Activated naive CD8-positive, alpha-beta T cell treated with anti-CD3 and anti-CD28 coated beads for 36 hours (primary cell): ENCODE data around the gene MRPS34. TPM values are rescaled to one million over a fixed set of nuclear protein-coding genes. Genes with fewer than 3 reads are reported as not detected.
"Not testable (repeated sequence)": the region's sequence is repeated elsewhere in the genome, so short reads cannot be mapped to it uniquely, and the experiment has no call there.

Experiments
- DNase-seq: peaks from one replicate; pipeline ENCODE4 v3.0.0; 2021
- H3K27ac Mint-ChIP-seq: one replicate; pipeline ENCODE4 v1.8.0; 2022; ENCODE audit warnings: mild to moderate bottlenecking, moderate library complexity, mixed read lengths
- H3K27me3 Mint-ChIP-seq: one replicate; pipeline ENCODE4 v1.8.0; 2022; ENCODE audit warnings: mild to moderate bottlenecking, mixed read lengths
- H3K36me3 Mint-ChIP-seq: one replicate; pipeline ENCODE4 v1.8.0; 2021; ENCODE audit warnings: mild to moderate bottlenecking, mixed read lengths
- H3K4me1 Mint-ChIP-seq: one replicate; pipeline ENCODE4 v1.8.0; 2021; ENCODE audit warnings: mixed read lengths
- H3K4me3 Mint-ChIP-seq: one replicate; pipeline ENCODE4 v1.8.0; 2022; ENCODE audit warnings: mild to moderate bottlenecking, moderate library complexity, mixed read lengths
- H3K9me3 Mint-ChIP-seq: one replicate; pipeline ENCODE4 v1.8.0; 2022; ENCODE audit warnings: mixed read lengths
- total RNA-seq, 2 experiments: library from RNA; stranded (reverse); gene quantifications; one replicate each; pipeline ENCODE4 v1.2.3, GENCODE V29; 2021

Gene MRPS34
- total RNA-seq, 2 experiments from 2014 or later, result 187 to 190 TPM

DNA sequence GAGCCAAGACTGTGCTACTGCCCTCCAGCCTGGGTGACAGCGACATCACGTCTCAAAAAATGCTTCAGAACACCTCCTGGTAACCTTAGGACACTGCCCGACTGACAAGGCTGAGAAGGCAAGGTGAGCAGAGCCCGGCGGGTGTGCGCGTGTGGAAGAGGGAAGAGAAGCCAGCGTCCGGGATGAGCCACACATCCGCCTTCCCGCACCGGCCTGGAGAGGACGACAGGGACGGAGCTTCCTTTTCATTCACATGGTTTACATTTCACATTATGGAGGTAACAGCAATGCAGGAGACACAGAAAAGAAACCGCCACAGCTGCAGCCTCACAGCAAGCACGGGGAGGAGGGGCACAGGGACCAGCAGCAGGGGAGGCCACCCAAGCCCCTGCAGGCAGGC, 37.2 kb upstream of the MRPS34 start:
- Mint-ChIP-seq H3K9me3 (no peaks in the 10 kb centered on the region), H3K4me1 (peaks cover 11% of the 10 kb centered on the region), H3K36me3 (peaks cover 17% of the 10 kb centered on the region), H3K27me3 (no peaks in the 10 kb centered on the region), H3K4me3 (no peak overlapping the region), H3K27ac (peak overlapping the region; percentile 12)
- no peak for DNase-seq

DNA sequence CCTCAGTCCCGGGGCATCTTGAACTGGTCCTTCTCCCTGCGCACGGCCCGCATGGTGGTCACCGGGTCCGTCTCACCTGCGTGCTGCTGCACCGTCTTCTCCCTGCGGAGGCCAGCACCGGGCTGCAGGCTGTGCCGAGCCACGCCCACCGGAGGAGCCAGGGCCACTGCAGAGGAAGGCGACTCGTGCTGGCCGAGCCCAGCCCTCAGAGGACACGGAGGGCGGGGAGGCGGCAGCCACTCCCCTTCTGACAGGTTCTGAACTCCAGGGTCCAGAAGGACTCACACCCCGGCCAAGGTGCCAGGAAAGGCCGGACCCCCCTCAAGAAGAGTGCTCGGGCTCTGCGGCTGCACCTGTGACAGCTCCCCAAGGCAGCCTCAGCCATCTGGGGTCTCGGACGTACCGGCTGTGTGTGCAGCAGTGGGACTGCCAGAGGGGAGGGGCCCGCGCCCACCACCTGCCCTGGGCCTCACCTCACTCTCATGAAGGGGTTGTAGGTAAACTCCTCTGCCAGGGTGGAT, 36.4 kb upstream of the MRPS34 start:
- H3K9me3 Mint-ChIP-seq, result no peaks in the 10 kb centered on the region
- no peak overlapping the region for H3K27ac Mint-ChIP-seq
- no peak overlapping the region for H3K4me3 Mint-ChIP-seq
- peaks cover 11% of the 10 kb centered on the region for H3K4me1 Mint-ChIP-seq
- peaks cover 17% of the 10 kb centered on the region for H3K36me3 Mint-ChIP-seq
- no peak for DNase-seq
- H3K27me3 Mint-ChIP-seq, result no peaks in the 10 kb centered on the region

DNA sequence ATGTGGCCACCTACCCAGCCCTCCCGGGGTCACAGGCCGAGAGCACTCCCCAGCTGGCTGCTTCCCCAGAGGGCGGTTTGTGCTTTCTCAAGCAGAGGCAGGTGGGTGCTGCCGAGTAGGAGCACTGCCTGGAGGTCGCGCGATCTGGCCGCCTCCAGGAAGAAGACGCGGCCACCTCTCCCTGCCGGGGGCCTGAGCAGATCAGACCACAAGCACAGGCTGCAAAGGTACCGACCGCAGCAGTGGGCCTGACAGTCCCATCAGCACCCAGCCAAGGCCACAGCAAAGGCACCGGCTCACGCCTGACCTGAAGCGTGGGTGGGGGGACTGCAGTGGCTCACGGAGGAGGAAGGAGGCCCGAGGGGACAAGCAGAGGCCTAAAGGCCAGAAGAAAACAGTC, 35.8 kb upstream of the MRPS34 start:
- Mint-ChIP-seq H3K9me3 (no peaks in the 10 kb centered on the region), H3K4me1 (peaks cover 11% of the 10 kb centered on the region), H3K4me3 (no peak overlapping the region), H3K27me3 (no peaks in the 10 kb centered on the region), H3K36me3 (peaks cover 17% of the 10 kb centered on the region), H3K27ac (no peak overlapping the region)
- no peak for DNase-seq

DNA sequence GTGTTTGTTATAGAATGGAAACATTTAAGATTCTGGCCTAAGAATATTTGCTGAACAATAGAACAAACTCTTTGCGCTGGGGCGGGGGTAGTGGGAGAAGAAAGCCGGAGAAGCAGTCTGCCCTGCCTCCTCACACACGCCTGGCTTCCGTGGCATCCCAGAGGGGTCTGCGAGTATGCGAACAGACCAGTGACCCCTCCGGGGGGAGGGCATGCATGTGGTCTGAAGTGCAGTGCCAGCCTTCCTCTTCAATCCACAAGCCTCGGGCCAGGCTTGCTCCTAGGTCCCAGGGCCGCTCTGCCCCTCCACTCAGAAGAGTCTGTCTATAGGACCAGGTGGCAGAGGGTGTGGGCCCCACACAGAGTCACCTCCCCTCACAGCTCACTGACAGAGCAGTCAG, 34.7 kb upstream of the MRPS34 start:
- no peaks in the 10 kb centered on the region for H3K9me3 Mint-ChIP-seq
- no peaks in the 10 kb centered on the region for H3K27me3 Mint-ChIP-seq
- peaks cover 17% of the 10 kb centered on the region for H3K36me3 Mint-ChIP-seq
- H3K4me1 Mint-ChIP-seq, result peaks cover 4% of the 10 kb centered on the region
- no peak for DNase-seq
- no peak overlapping the region for H3K4me3 Mint-ChIP-seq
- no peak overlapping the region for H3K27ac Mint-ChIP-seq

DNA sequence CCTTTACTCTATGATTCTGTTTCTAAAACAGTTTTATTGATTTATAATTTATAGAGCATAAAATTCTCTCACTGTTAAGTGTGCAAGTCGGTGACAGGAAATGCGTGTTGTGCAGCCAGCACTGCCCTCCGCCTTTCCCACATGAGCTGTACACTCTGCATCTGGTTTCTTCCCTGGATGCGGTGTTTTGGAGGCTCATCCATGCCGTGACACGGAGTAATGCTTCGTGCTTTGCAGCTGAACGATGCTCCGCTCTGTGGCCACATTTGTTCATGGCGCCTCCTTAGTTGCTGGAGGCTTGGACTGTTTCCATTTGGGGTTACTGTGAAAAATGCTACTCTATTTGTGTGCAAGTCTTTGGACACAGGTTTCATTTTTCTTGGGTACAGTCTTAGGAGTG, 27.8 kb upstream of the MRPS34 start:
- Mint-ChIP-seq H3K4me3 (no peak overlapping the region), H3K9me3 (peaks cover 9% of the 10 kb centered on the region), H3K27me3 (no peaks in the 10 kb centered on the region), H3K27ac (no peak overlapping the region), H3K4me1 (no peaks in the 10 kb centered on the region), H3K36me3 (peaks cover 7% of the 10 kb centered on the region)
- no peak for DNase-seq

DNA sequence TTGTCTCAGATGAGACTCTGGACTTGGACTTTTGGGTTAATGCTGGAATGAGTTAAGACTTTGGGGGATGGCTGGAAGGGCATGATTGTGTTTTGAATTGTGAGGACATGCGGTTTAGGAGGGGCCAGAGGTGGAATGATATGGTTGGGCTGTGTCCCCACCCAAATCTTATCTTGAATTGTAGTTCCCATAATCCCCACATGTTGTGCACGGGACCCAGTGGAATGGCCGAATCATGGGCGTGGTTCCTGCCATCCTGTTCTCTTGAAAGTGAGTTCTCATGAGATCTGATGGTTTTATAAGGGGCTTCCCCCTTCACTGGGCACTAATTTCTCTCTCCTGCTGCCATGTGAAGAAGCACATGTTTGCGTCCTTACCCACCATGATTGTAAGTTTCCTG, 26.3 kb upstream of the MRPS34 start:
- H3K27ac Mint-ChIP-seq, H3K9me3 Mint-ChIP-seq, H3K4me3 Mint-ChIP-seq, H3K27me3 Mint-ChIP-seq, H3K36me3 Mint-ChIP-seq, H3K4me1 Mint-ChIP-seq, DNase-seq: not testable (repeated sequence)

DNA sequence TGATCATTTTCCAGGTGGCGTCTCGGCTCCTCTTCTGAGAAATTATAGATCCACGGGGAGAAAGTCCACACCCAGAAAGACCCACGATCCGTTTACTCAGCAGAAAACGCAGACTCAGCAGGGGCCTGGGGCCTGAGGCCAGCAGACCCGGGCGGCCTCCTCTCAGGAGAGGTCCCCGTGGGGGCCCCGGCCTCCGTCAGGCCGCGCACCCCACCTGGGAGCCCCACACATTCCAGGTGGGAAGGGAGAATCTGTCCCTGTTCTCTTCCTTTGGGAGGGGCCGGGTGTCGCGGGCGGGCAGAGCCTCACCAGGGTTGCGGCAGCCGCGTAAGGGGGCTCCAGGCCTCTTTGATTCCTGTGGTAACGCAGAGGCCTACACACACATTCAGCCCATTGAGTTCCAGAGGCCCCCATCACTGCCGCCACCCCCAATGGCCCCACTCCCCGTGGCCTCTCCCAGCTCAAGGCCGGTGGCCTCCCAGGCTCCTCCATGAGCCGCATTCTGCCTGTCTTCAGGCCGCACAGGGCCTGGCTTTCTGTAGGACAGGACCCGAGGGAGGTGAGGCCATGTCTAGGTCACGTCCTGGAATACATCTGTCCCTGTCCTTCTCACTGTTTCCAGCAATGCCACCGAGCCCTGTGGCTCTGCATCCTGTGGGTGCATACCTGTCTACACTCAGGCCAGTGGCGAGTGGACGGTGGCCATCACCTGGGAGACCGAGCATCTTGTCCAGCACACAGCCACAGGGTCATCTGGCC, 22.2 kb upstream of the MRPS34 start:
- Mint-ChIP-seq H3K36me3 (peaks cover 5% of the 10 kb centered on the region), H3K27ac (no peak overlapping the region), H3K9me3 (peaks cover 9% of the 10 kb centered on the region), H3K27me3 (no peaks in the 10 kb centered on the region), H3K4me1 (no peaks in the 10 kb centered on the region), H3K4me3 (no peak overlapping the region)
- no peak for DNase-seq

DNA sequence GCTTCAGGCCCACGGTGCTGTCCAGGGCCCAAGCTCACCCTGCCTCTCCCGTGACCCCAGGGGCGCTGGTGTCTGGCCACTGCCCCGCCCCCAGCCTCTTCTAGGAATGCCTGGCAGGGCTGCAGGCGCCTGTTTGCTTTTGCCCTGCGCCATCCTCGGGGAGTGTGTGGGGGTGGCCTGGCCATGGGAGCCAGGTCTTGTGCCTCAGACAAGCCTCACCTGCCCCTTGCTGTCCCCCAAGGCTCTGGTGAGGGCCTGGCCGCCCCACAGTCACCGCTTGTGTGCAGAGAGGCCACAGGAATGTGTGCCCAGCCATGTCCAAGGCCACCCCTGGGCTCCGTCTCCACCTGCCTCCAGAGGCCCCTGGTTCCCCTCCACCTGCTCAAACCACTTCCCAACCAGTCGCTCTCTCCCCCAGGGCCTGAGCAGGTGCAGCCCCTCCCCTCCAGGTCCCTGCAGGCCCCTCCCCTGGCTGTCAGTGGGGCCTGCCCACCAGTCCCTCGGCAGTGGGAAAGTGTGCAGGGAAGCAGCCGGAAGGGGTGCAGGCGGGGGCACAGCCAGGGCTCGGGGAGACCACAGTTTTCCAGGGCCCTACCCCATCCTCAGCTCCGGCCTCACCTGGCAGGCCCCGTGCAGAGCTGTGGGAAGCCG, 21.4 kb upstream of the MRPS34 start:
- no peaks in the 10 kb centered on the region for H3K4me1 Mint-ChIP-seq
- H3K4me3 Mint-ChIP-seq, result no peak overlapping the region
- no peaks in the 10 kb centered on the region for H3K27me3 Mint-ChIP-seq
- peaks cover 5% of the 10 kb centered on the region for H3K36me3 Mint-ChIP-seq
- peaks cover 7% of the 10 kb centered on the region for H3K9me3 Mint-ChIP-seq
- H3K27ac Mint-ChIP-seq, result no peak overlapping the region
- DNase-seq, result no peak

DNA sequence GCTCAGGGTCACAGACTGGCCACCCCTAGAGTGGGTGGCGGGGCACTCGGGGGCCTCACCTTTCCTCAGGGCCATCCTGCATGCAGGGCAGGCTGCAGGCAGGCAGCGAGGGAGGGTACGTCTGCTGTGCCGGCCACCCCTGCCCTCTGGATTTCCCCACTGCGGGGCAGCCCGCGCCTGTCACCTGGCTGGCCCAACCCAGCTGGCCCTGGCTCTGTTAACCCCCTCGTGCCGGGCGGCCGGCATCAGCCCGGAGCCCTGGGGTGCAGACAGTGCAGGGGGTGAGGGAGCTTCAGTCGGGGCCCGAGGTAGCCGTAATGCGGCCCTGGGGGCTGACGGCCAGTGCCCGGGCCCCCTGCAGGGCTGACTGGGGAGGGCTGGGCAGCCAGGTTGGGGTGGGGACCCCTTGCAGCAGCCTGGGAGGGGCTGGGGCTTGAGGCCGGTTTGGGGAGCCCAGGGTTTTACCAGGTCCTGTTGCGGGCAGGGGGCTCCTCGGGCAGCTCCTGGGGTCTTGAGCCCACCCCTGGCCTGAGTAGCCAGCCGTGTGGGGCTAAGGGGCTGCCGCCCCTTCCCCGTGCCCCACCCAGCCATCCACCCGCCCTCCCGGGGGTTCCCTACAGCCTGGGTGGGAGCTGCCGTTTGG, 20.8 kb upstream of the MRPS34 start, which contains the start of gene IGFALS:
Gene IGFALS (minus strand): TSS at position 128 of the 643 bp plus-strand sequence. CDS start 53 bp downstream, at position 75.
- Mint-ChIP-seq H3K4me3 (no peak within 1 kb of the TSS), H3K27me3 (no peaks in the 10 kb centered on the region), H3K9me3 (peaks cover 5% of the 10 kb centered on the region), H3K4me1 (no peaks in the 10 kb centered on the region), H3K36me3 (peaks cover 5% of the 10 kb centered on the region), H3K27ac (no peak within 1 kb of the TSS)
- no peak for DNase-seq

DNA sequence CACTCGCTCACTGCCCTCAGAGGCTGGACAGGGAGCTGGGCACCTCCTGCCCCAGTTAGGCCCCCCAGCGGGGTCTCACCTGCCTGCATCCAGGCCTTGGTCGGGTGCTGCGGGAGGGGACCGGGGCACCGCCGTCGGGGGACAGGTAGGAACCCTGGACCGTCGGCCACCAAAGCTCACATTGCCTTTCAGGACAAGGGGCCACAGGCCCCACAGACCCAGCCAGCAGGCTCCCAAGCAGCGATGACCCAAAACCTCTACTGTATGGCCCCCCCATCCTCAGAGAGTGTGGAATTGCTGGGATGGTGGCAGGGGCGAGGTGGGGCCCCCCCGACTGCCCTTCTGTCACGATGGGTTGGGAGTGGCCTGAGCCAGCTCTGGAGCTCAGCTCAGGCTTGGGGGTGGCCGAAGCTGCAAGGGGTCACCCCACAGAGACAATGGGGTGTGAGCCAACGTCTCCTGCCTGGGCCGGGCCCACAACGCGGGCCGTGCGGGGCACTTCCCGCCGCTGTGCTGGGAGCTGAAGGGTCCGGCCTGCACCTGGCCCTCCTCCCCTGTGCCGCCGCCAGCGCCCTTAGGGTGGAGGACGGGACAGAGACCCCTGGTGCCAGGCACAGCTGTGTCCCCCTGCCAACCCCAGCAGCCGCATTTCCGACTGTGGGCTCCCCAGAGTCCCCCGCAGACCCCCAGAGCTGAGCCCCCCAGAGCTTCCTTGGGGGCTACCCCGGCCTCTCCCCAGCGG, 20.1 kb upstream of the MRPS34 start:
- Mint-ChIP-seq H3K27ac (no peak overlapping the region), H3K4me3 (no peak overlapping the region), H3K27me3 (no peaks in the 10 kb centered on the region), H3K9me3 (peaks cover 5% of the 10 kb centered on the region), H3K4me1 (no peaks in the 10 kb centered on the region), H3K36me3 (peaks cover 5% of the 10 kb centered on the region)
- no peak for DNase-seq

DNA sequence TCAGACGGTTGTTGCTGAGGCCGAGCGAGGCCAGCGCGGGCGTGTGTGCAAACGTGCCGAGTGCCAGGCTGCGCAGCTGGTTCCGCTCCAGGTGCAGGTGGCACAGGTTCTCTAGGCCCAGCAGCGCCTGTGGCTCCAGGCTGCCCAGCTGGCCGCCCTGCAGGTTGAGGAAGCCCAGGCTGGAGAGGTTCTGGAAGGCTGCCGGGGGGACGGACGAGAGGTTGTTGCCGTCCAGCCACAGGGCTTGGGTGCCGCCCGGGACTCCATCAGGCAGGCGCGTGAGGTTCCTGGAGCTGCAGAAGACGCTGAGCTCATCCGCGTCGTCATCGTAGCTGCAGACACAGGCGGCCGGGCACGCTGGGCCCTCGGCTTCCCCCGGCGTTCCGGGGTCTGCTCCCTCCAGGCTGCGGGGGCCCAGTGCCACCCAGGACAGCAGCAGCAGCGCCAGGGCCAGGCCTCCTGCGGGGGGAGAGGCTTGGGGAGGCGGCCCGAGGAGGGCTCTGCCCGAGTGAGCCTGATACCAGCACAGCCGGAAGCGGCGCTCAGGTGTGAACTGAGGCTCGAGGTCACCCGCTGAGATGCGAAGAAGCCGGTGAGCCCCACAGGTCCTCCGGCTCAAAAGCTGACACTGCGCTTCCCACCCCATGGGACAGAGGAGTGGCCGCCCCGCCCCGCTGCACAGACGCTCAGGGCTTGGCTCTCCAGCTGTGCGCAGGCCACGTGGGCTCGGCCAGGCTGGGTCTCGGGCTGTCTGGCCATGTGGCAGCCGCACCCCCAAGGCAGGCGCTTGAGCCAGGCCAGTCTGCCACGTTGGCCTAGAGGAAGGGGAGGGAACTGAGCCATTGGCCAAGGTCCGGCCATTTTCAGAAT, 19.2 kb upstream of the MRPS34 start:
- Mint-ChIP-seq H3K27me3 (no peaks in the 10 kb centered on the region), H3K36me3 (peaks cover 4% of the 10 kb centered on the region), H3K27ac (no peak overlapping the region), H3K4me1 (no peaks in the 10 kb centered on the region), H3K4me3 (no peak overlapping the region), H3K9me3 (peaks cover 1% of the 10 kb centered on the region)
- DNase-seq, result no peak

DNA sequence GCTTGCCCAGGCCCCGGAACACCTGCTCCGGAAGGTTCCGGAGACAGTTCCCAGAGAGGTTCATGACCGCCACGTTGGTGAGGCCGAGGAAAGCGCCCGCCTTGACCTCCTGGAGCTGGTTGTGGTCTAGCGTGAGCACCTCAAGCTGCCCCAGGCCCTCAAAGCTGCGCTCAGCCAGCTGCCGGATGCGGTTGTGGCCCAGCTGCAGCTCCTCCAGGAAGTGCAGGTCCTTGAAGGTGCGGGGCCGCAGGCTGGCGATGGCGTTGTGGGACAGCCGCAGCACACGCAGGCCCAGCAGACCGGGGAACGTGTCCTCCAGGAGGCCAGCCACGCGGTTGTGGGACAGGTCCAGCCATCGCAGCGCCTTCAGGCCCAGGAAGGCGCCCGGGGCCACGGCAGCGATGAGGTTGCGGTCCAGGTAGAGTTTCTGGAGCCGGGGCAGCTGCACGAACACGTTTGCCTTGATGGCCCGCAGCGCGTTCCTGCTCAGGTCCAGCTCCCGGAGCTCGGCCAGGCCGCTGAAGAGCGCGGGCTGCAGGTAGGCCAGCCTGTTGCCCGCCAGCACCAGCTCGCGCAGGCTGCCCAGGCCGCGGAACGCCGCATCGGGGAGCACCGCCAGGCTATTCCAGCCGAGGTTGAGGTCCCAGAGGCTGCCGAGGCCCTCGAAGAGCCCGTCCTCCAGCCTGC, 18.5 kb upstream of the MRPS34 start:
- H3K9me3 Mint-ChIP-seq, result no peaks in the 10 kb centered on the region
- no peaks in the 10 kb centered on the region for H3K27me3 Mint-ChIP-seq
- H3K36me3 Mint-ChIP-seq, result peaks cover 2% of the 10 kb centered on the region
- no peak overlapping the region for H3K4me3 Mint-ChIP-seq
- no peak overlapping the region for H3K27ac Mint-ChIP-seq
- DNase-seq, result no peak
- no peaks in the 10 kb centered on the region for H3K4me1 Mint-ChIP-seq

DNA sequence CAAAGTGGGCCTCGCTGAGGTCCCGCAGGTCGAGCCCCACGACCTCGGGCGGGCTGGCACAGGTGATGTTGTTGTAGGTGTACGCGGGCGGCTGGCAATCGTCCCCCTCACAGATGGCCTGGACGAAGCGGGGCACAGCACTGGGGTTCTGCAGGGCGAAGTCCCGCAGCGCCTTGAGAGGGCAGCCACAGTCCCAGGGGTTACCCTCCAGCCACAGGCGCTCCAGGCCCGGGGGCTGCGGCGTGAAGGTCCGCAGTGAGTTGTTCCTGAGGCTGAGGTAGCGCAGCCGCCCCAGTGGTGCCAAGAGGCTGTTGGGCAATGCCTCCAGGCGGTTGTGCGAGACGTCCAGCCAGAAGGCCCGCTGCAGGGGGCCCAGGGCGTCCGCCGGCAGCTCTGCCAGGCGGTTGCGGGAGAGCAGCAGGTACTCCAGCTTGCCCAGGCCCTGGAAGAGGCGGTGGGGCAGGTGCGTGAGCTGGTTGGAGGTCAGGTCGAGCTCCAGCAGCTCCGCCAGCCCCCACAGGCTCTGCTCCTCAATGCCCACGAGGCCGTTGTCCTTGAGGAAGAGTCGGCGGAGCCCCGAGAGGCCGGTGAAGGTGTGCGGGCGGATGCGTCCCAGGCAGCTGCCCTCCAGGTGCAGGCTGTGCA, 17.8 kb upstream of the MRPS34 start:
- Mint-ChIP-seq H3K36me3 (peaks cover 2% of the 10 kb centered on the region), H3K4me1 (peaks cover under 1% of the 10 kb centered on the region), H3K9me3 (no peaks in the 10 kb centered on the region), H3K27me3 (no peaks in the 10 kb centered on the region), H3K4me3 (no peak overlapping the region), H3K27ac (no peak overlapping the region)
- no peak for DNase-seq
